ENCODE results near the gene HSPA1L.

Gene HSPA1L

DNA sequence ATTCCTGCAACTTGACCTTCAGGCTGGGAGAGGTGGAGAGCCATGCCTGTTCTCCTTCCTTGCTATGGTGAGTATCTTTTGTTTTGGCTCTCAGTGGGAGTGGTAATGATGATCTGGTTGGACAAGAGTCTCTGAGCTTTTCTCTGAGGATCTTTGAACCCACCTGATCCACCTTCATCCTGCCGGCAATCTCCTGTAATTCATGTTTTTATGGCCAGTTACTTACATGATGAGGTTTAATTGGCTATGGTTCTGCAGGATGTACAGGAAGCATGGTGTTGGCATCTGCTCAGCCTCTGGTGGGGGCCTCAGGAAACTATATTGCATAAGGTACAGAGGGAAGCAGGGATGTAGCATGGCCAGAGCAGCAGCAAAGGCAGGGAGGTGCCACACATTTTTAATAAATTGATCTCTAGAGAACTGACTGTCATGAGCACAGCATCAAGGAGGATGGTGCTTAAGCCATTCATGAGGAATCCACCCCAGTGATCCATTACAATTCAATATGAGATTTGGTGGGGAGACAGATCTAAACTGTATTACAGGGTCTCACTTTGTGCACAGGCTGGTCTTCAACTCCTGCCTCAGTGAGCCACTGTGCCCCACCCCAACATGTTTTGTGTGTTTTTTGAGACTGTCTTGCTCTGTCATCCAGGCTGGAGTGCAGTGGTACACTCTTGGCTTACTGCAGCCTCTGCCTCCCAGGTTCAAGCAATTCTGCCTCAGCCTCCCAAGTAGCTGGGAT, 22.5 kb upstream of the HSPA1L start:
- Histone ChIP-seq H3K36me3 (ENCODE audit: low read length) (peaks cover 52% of the 10 kb centered on the region), H2AFZ (ENCODE audit: low read depth, low read length, severe bottlenecking) (no peak overlapping the region), H3K27me3 (ENCODE audit: low read length) (no peaks in the 10 kb centered on the region), H3K9me3 (ENCODE audit: insufficient read depth, low read length) (no peaks in the 10 kb centered on the region), H4K20me1 (ENCODE audit: low read depth, low read length) (peaks cover 25% of the 10 kb centered on the region), H3K27ac (ENCODE audit: low read depth, low read length) (peak overlapping the region; percentile 90), H3K79me2 (ENCODE audit: insufficient read depth, low read length) (peaks cover 50% of the 10 kb centered on the region), H3K4me2 (ENCODE audit: low read depth, low read length, poor library complexity, severe bottlenecking) (peak overlapping the region; percentile 97), H3K4me3 (ENCODE audit: insufficient read depth, low read length, poor library complexity, severe bottlenecking) (peak overlapping the region; percentile 92), H3K9me2 (replicated peaks; ENCODE audit: insufficient read depth, low read length) (no peaks in the 10 kb centered on the region), H3F3A (ENCODE audit: insufficient read depth) (peaks cover 95% of the 10 kb centered on the region), H3K9ac (ENCODE audit: low read length) (peak overlapping the region; percentile 96)
- no peak for TF ChIP-seq EZH2phosphoT487 (conservative IDR thresholded peaks at IDR 0.05; ENCODE audit: low read length)
- TF ChIP-seq, protein P1, sequence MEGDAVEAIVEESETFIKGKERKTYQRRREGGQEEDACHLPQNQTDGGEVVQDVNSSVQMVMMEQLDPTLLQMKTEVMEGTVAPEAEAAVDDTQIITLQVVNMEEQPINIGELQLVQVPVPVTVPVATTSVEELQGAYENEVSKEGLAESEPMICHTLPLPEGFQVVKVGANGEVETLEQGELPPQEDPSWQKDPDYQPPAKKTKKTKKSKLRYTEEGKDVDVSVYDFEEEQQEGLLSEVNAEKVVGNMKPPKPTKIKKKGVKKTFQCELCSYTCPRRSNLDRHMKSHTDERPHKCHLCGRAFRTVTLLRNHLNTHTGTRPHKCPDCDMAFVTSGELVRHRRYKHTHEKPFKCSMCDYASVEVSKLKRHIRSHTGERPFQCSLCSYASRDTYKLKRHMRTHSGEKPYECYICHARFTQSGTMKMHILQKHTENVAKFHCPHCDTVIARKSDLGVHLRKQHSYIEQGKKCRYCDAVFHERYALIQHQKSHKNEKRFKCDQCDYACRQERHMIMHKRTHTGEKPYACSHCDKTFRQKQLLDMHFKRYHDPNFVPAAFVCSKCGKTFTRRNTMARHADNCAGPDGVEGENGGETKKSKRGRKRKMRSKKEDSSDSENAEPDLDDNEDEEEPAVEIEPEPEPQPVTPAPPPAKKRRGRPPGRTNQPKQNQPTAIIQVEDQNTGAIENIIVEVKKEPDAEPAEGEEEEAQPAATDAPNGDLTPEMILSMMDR (IDR thresholded peaks at IDR 0.05; ENCODE audit: insufficient read depth, low read length, poor library complexity, severe bottlenecking) = no peak

DNA sequence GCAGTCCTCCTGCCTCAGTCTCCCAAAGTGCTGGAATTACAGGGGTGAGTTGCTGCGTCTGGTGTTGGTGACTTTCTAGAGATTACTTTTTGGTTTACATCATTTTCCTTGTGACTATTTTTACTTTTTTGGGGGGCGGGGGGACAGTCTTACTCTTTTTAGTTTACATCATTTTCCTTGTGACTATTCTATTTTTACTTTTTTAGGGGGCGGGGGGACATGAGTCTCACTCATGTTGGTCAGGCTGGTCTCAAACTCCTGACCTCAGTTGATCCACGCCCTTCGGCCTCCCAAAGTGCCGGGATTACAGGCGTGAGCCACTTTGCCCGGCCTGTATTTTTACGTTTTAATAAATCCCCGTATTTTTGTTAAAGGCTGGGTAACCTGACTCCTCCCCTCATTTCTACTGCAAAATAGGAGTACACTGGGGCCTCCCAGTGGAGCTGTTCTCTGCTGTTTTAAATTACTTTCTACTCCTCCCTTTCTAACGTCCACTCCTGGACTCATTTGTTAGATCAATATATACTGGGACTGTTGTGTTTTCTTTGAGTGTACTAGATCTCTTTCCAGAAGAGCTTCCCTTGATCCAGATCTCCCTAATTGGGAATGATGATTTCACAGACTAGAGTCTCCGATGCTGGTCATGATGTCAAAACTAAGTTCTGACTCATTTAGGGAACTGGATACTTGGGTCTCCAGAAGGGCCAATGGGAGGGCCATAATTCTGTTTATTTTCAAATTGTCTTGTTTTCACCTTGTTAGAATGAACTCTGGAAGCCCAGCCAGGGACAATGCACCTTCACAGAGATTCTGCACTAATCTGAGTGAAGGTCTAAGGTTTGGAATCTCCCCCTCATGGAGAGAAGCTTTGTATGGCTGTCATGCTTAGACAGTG, 21.6 kb upstream of the HSPA1L start:
- peaks cover 94% of the 10 kb centered on the region for H3F3A ChIP-seq (ENCODE audit: insufficient read depth)

DNA sequence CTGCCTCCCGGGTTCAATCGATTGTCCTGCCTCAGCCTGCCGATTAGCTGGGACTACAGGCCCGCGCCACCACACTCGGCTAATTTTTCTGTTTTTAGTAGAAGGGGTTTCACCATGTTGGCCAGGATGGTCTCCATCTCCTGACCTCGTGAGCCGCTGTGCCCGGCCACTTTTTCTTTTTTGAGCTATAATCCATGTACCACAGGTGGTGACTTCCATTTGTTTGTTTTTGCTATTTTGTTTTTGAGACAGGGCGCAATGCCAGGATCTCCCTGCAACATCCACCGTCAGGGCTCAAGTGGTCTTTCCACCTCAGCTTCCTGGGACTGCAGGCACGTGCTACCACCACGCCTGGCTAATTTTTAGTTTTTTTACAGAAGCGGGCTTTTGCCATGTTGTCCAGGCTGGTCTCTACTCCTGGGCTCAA, 21.0 kb upstream of the HSPA1L start:
- Histone ChIP-seq H3K9me3 (ENCODE audit: insufficient read depth, low read length) (no peaks in the 10 kb centered on the region), H3F3A (ENCODE audit: insufficient read depth) (peaks cover 94% of the 10 kb centered on the region), H3K9me2 (replicated peaks; ENCODE audit: insufficient read depth, low read length) (no peaks in the 10 kb centered on the region), H3K79me2 (ENCODE audit: insufficient read depth, low read length) (peaks cover 57% of the 10 kb centered on the region), H3K27me3 (ENCODE audit: low read length) (no peaks in the 10 kb centered on the region), H2AFZ (ENCODE audit: low read depth, low read length, severe bottlenecking) (no peak overlapping the region), H3K27ac (ENCODE audit: low read depth, low read length) (peak overlapping the region; percentile 90), H4K20me1 (ENCODE audit: low read depth, low read length) (peaks cover 25% of the 10 kb centered on the region), H3K4me3 (ENCODE audit: insufficient read depth, low read length, poor library complexity, severe bottlenecking) (peak overlapping the region; percentile 92), H3K9ac (ENCODE audit: low read length) (peak overlapping the region; percentile 96), H3K36me3 (ENCODE audit: low read length) (peaks cover 52% of the 10 kb centered on the region), H3K4me2 (ENCODE audit: low read depth, low read length, poor library complexity, severe bottlenecking) (peak overlapping the region; percentile 97)
- no peak for TF ChIP-seq EZH2phosphoT487 (conservative IDR thresholded peaks at IDR 0.05; ENCODE audit: low read length)
- TF ChIP-seq, protein P1 (IDR thresholded peaks at IDR 0.05; ENCODE audit: insufficient read depth, low read length, poor library complexity, severe bottlenecking) = no peak

More for the DNA sequence above, 21.6 kb upstream of the HSPA1L start:
- H3K4me3 ChIP-seq (ENCODE audit: insufficient read depth, low read length, poor library complexity, severe bottlenecking) = peak overlapping the region; percentile 92
- H3K4me2 ChIP-seq (ENCODE audit: low read depth, low read length, poor library complexity, severe bottlenecking) = peak overlapping the region; percentile 97
- peak overlapping the region; percentile 96 for H3K9ac ChIP-seq (ENCODE audit: low read length)
- no peaks in the 10 kb centered on the region for H3K9me2 ChIP-seq (replicated peaks; ENCODE audit: insufficient read depth, low read length)
- H3K27ac ChIP-seq (ENCODE audit: low read depth, low read length) = peak overlapping the region; percentile 90
- no peak overlapping the region for H2AFZ ChIP-seq (ENCODE audit: low read depth, low read length, severe bottlenecking)
- peaks cover 52% of the 10 kb centered on the region for H3K36me3 ChIP-seq (ENCODE audit: low read length)
- H4K20me1 ChIP-seq (ENCODE audit: low read depth, low read length) = peaks cover 25% of the 10 kb centered on the region
- H3K9me3 ChIP-seq (ENCODE audit: insufficient read depth, low read length) = no peaks in the 10 kb centered on the region
- no peak for TF ChIP-seq EZH2phosphoT487 (conservative IDR thresholded peaks at IDR 0.05; ENCODE audit: low read length)
- TF ChIP-seq, protein P1 (IDR thresholded peaks at IDR 0.05; ENCODE audit: insufficient read depth, low read length, poor library complexity, severe bottlenecking) = no peak
- no peaks in the 10 kb centered on the region for H3K27me3 ChIP-seq (ENCODE audit: low read length)
- peaks cover 50% of the 10 kb centered on the region for H3K79me2 ChIP-seq (ENCODE audit: insufficient read depth, low read length)
